K562 (cell line): Measurements from ENCODE around the gene CILP. TPM values are rescaled to one million over a fixed set of nuclear protein-coding genes. Genes with fewer than 3 reads are reported as not detected.

ENCODE experiments used
- ARID1B ChIP-seq: fragments of 450-650 bp; IDR thresholded peaks from 2 replicates; pipeline ENCODE4 v1.6.1; 2016; ENCODE audit warnings: antibody characterized with exemption, mild to moderate bottlenecking, inconsistent platforms
- BCL6 ChIP-seq: fragments of 250-450 bp; sonication (Bioruptor Pico); IDR thresholded peaks from 2 replicates; pipeline ENCODE4 v1.4.0; 2020
- CEBPB ChIP-seq: fragments of 450-650 bp; IDR thresholded peaks from 2 replicates; pipeline ENCODE4 v1.6.1; 2016; ENCODE audit warnings: missing genetic modification characterization, missing compliant biosample characterization
- CREBBP ChIP-seq: IDR thresholded peaks from one replicate; pipeline ENCODE4 v1.6.1; 2012; ENCODE audit warnings: low read depth, mild to moderate bottlenecking, control low read depth, inconsistent platforms, low read length
- DIDO1 ChIP-seq: fragments of 450-650 bp; IDR thresholded peaks from 2 replicates; pipeline ENCODE4 v1.6.1; 2016; ENCODE audit warnings: low read depth, missing biosample characterization, missing genetic modification characterization
- DNMT1 ChIP-seq: fragments of 450-650 bp; IDR thresholded peaks from 2 replicates; pipeline ENCODE4 v1.6.1; 2016; ENCODE audit warnings: antibody characterized with exemption, mild to moderate bottlenecking
- E2F5 ChIP-seq: sonication (generic); formaldehyde crosslinking; IDR thresholded peaks from 2 replicates; pipeline ENCODE4 v1.8.0; 2022; ENCODE audit warnings: mild to moderate bottlenecking, missing genetic modification reagents
- GATA2 ChIP-seq: sonication (generic); formaldehyde crosslinking; IDR thresholded peaks from 2 replicates; pipeline ENCODE4 v1.4.0; 2020; ENCODE audit warnings: mild to moderate bottlenecking, missing genetic modification reagents
- ILK ChIP-seq: fragments of 450-650 bp; IDR thresholded peaks from 2 replicates; pipeline ENCODE4 v1.6.1; 2016; ENCODE audit warnings: missing genetic modification characterization, low read depth, mild to moderate bottlenecking, missing compliant biosample characterization, moderate library complexity, borderline replicate concordance
- MIER1 ChIP-seq: fragments of 450-650 bp; IDR thresholded peaks from 2 replicates; pipeline ENCODE4 v1.6.1; 2016; ENCODE audit warnings: antibody characterized with exemption, mild to moderate bottlenecking, low read depth
- NEUROD1 ChIP-seq: fragments of 150-350 bp; IDR thresholded peaks from 2 replicates; pipeline ENCODE4 v1.6.1; 2014; ENCODE audit warnings: borderline replicate concordance, low read length, low read depth; ENCODE audit not compliant: partially characterized antibody
- NR2C1 ChIP-seq, 2 experiments: fragments of 450-650 bp; IDR thresholded peaks; 2 replicates each; pipeline ENCODE4 v1.6.1; 2017; ENCODE audit warnings: mild to moderate bottlenecking in 2 of 2, antibody characterized with exemption in 1 of 2, inconsistent platforms in 1 of 2, missing compliant biosample characterization in 1 of 2, missing genetic modification characterization in 1 of 2
- RBBP5 ChIP-seq: fragments of 200-600 bp; sonication (generic); IDR thresholded peaks from 2 replicates; pipeline ENCODE4 v1.6.1; 2012; ENCODE audit warnings: borderline replicate concordance, mild to moderate bottlenecking, low read length, control low read depth, inconsistent platforms; ENCODE audit not compliant: insufficient read depth, poor library complexity, severe bottlenecking
- RFX5 ChIP-seq: IDR thresholded peaks from 2 replicates; pipeline ENCODE4 v1.6.1; 2011; ENCODE audit warnings: low read depth, mild to moderate bottlenecking, improper control_type of control experiment, low read length
- SAP30 ChIP-seq: fragments of 200-600 bp; sonication (generic); IDR thresholded peaks from 2 replicates; pipeline ENCODE4 v1.6.1; 2012; ENCODE audit warnings: borderline replicate concordance, low read depth, mild to moderate bottlenecking, moderate library complexity, low read length, control low read depth, inconsistent platforms; ENCODE audit not compliant: insufficient read depth, poor library complexity, severe bottlenecking
- SNRNP70 ChIP-seq: fragments of 200-400 bp; formaldehyde crosslinking; optimal IDR thresholded peaks from 2 replicates; pipeline ENCODE3; 2017; ENCODE audit warnings: low read depth, low read length
- SREBF1 ChIP-seq: fragments of 150-350 bp; IDR thresholded peaks from 2 replicates; pipeline ENCODE4 v1.6.1; 2014; ENCODE audit warnings: antibody characterized with exemption, low read depth, low read length, borderline replicate concordance
- SRSF1 ChIP-seq: fragments of 200-400 bp; formaldehyde crosslinking; IDR thresholded peaks from 2 replicates; pipeline ENCODE4 v1.6.1; 2017; ENCODE audit warnings: mild to moderate bottlenecking, low read depth, low read length, moderate library complexity
- TRIM24 ChIP-seq, 2 experiments: fragments of 450-650 bp; IDR thresholded peaks; 2 replicates each; pipeline ENCODE4 v1.6.1; 2016
- ZNF398 ChIP-seq: fragments of 250-450 bp; sonication (Bioruptor Pico); IDR thresholded peaks from 2 replicates; pipeline ENCODE4 v1.8.0; 2021; ENCODE audit warnings: moderate library complexity, mild to moderate bottlenecking, inconsistent platforms
- ZNF592 ChIP-seq: fragments of 450-650 bp; IDR thresholded peaks from 2 replicates; pipeline ENCODE4 v1.6.1; 2017; ENCODE audit warnings: antibody characterized with exemption, mild to moderate bottlenecking
- ZNF644 ChIP-seq: fragments of 200-800 bp; sonication (Bioruptor generic); IDR thresholded peaks from 2 replicates; pipeline ENCODE4 v1.6.1; 2016; ENCODE audit warnings: low read depth, missing genetic modification characterization, missing compliant biosample characterization
- ZNF766 ChIP-seq: fragments of 200-800 bp; sonication (Bioruptor generic); conservative IDR thresholded peaks from 2 replicates; pipeline ENCODE4 v1.6.1; 2016; ENCODE audit warnings: missing genetic modification characterization, missing compliant biosample characterization
- polyA plus RNA-seq, 8 experiments: library from polyadenylated mRNA; depleted of rRNA in 4 of 8; stranded (reverse) in 5 of 8; unstranded in 3 of 8; fragments of >200 nt; fragmentation: Nextera tagmentation in 2 of 8; fragmentation: Illumina TruSeq in 1 of 8; extraction: Ambion mirVana in 2 of 8; extraction: Trizol in 1 of 8; gene quantifications; 2 replicates each; pipeline versions ENCODE4 v1.2.1 to v1.2.3, GENCODE V29; 2011 to 2014; ENCODE audit warnings: inconsistent platforms in 1 of 8, missing spikeins in 1 of 8
- total RNA-seq, 7 experiments: library from RNA; depleted of rRNA in 6 of 7; stranded (reverse); fragments of >200 nt in 6 of 7; fragmentation: Illumina TruSeq in 2 of 7; extraction: Trizol in 2 of 7; gene quantifications; 2 replicates each; pipeline versions ENCODE4 v1.2.1 to v1.2.3, GENCODE V29; 2011 to 2021; ENCODE audit warnings: low replicate concordance in 1 of 7

The CILP gene
- total and polyA plus RNA-seq, 9 of the 15 experiments (the other 6 are each of a cell fraction or from before 2014, with no cell fraction given): 0.03 TPM; not detected in 8

GRCh38 chr15:65212097-65212496 is 824 bp upstream of the CILP start (continued):
- peak; percentile 18 for TF ChIP-seq RBBP5
- TF ChIP-seq ILK (tag): no peak
- TF ChIP-seq SRSF1: no peak
- no peak for TF ChIP-seq MIER1
- no peak for TF ChIP-seq SNRNP70
- TF ChIP-seq GATA2 (CRISPR knock-in tag): no peak
- TF ChIP-seq CREBBP: no peak
- peak; percentile 73 for TF ChIP-seq ZNF592
- no peak for TF ChIP-seq DIDO1 (tag)
- TF ChIP-seq E2F5 (CRISPR knock-in tag): no peak
- no peak for TF ChIP-seq BCL6 (CRISPR knock-in tag)
- TF ChIP-seq ARID1B: peak; percentile 80
- no peak for TF ChIP-seq SAP30
- no peak for TF ChIP-seq CEBPB (tag)
- no peak for TF ChIP-seq DNMT1
- no peak for TF ChIP-seq NR2C1 (IDR thresholded peaks at IDR 0.05)
- no peak for TF ChIP-seq NR2C1 (tag; IDR thresholded peaks at IDR 0.05)
- no peak for TF ChIP-seq ZNF766 (CRISPR knock-in tag)
- TF ChIP-seq ZNF644: no peak
- TF ChIP-seq RFX5: no peak
- no peak for TF ChIP-seq NEUROD1
- no peak for TF ChIP-seq SREBF1
- TF ChIP-seq TRIM24 (IDR thresholded peaks at IDR 0.05): 0 out of 4 replicates have a peak, but pooled peaks of 1 of the 2 experiments have one; percentile 36
- no peak for TF ChIP-seq ZNF398
